ENCODE data around the gene SIRPB1. TPM values are rescaled to one million over a fixed set of nuclear protein-coding genes. Genes with fewer than 3 reads are reported as not detected.

SIRPB1 gene
- total and polyA plus RNA-seq, 3 donors from 2014 or later: 0.84 to 1.9 TPM; not detected in 1

- no peak overlapping the region for H3K27ac ChIP-seq
- no peaks in the 10 kb centered on the region for H3K4me1 ChIP-seq
- no peaks in the 10 kb centered on the region for H3K36me3 ChIP-seq (ENCODE audit: low read depth, missing control alignments)
- H3K4me3 ChIP-seq: no peak overlapping the region
- 85% methylated on average over 2 of the region's 2 CpGs for WGBS, 2 donors
- no peaks in the 10 kb centered on the region for H3K9me3 ChIP-seq
- no peaks in the 10 kb centered on the region for H3K27me3 ChIP-seq
- TF ChIP-seq POLR2A (IDR thresholded peaks at IDR 0.05): no peak
- TF ChIP-seq CTCF (IDR thresholded peaks at IDR 0.05): no peak
- no peak for DNase-seq
- intact Hi-C loops (cut with DNase I; ENCODE audit: low total_unique reads): no loop called here
Measured at GRCh38 chr20:1637755-1638154, 17.9 kb upstream of the SIRPB1 start.

- no peak overlapping the region for H3K4me3 ChIP-seq
- H3K4me1 ChIP-seq: no peaks in the 10 kb centered on the region
- intact Hi-C loops (cut with DNase I; ENCODE audit: low total_unique reads): no loop called here
- no peaks in the 10 kb centered on the region for H3K9me3 ChIP-seq
- no peak for TF ChIP-seq POLR2A (IDR thresholded peaks at IDR 0.05)
- 65 to 69% methylated on average over 2 of the region's 2 CpGs for WGBS, 2 donors
- H3K36me3 ChIP-seq (ENCODE audit: low read depth, missing control alignments): no peaks in the 10 kb centered on the region
- no peak for DNase-seq
- H3K27me3 ChIP-seq: no peaks in the 10 kb centered on the region
- H3K27ac ChIP-seq: no peak overlapping the region
Measured at GRCh38 chr20:1637226-1637625, 17.4 kb upstream of the SIRPB1 start.

- 68 to 87% methylated on average over 2 of the region's 2 CpGs for WGBS, 2 donors
- Histone ChIP-seq H3K36me3 (ENCODE audit: low read depth, missing control alignments) (no peaks in the 10 kb centered on the region), H3K9me3 (no peaks in the 10 kb centered on the region), H3K27me3 (no peaks in the 10 kb centered on the region), H3K27ac (no peak overlapping the region), H3K4me1 (no peaks in the 10 kb centered on the region), H3K4me3 (no peak overlapping the region)
- intact Hi-C loops (cut with DNase I; ENCODE audit: low total_unique reads): no loop called here
- TF ChIP-seq POLR2A (IDR thresholded peaks at IDR 0.05): no peak
- no peak for TF ChIP-seq CTCF (IDR thresholded peaks at IDR 0.05)
- no peak for DNase-seq
Measured at GRCh38 chr20:1636621-1637020, 16.8 kb upstream of the SIRPB1 start.

- 85 to 88% methylated on average over 10 of the region's 10 CpGs for WGBS, 2 donors
- no peak overlapping the region for H3K4me3 ChIP-seq
- no peaks in the 10 kb centered on the region for H3K4me1 ChIP-seq
- no peaks in the 10 kb centered on the region for H3K27me3 ChIP-seq
- DNase-seq: no peak
- TF ChIP-seq CTCF (IDR thresholded peaks at IDR 0.05) (no peak), POLR2A (IDR thresholded peaks at IDR 0.05) (no peak)
- intact Hi-C loops (cut with DNase I; ENCODE audit: low total_unique reads): no loop called here
- no peaks in the 10 kb centered on the region for H3K9me3 ChIP-seq
- H3K36me3 ChIP-seq (ENCODE audit: low read depth, missing control alignments): no peaks in the 10 kb centered on the region
- no peak overlapping the region for H3K27ac ChIP-seq
Measured at GRCh38 chr20:1635291-1635979, 15.6 kb upstream of the SIRPB1 start.

- no peaks in the 10 kb centered on the region for H3K27me3 ChIP-seq
- H3K27ac ChIP-seq: no peak overlapping the region
- DNase-seq: no peak
- H3K36me3 ChIP-seq (ENCODE audit: low read depth, missing control alignments): no peaks in the 10 kb centered on the region
- 68 to 72% methylated on average over 4 of the region's 4 CpGs for WGBS, 2 donors
- intact Hi-C loops (cut with DNase I; ENCODE audit: low total_unique reads): no loop called here
- no peak overlapping the region for H3K4me3 ChIP-seq
- no peaks in the 10 kb centered on the region for H3K4me1 ChIP-seq
- TF ChIP-seq POLR2A (IDR thresholded peaks at IDR 0.05) (no peak), CTCF (IDR thresholded peaks at IDR 0.05) (no peak)
- H3K9me3 ChIP-seq: no peaks in the 10 kb centered on the region
Measured at GRCh38 chr20:1633535-1633934, 13.7 kb upstream of the SIRPB1 start.

Measured in testis (tissue), 3 donors.